Stimulated activated CD4-positive, alpha-beta T cell treated with anti-CD3 and anti-CD28 coated beads, Interleukin-4, amount 100 ng/mL, for 4 hours (primary cell): ENCODE measurements around the gene PPTC7.
A peak's percentile ranks its signal among the peaks of the same experiment; 100 is the strongest.
"Not testable (repeated sequence)": the region's sequence is repeated elsewhere in the genome, so short reads cannot be mapped to it uniquely, and the experiment has no call there.

Experiments
- DNase-seq, 2 experiments: peaks; one replicate each; pipeline ENCODE4 v3.0.0-alpha.2; 2020

PPTC7 gene

DNA sequence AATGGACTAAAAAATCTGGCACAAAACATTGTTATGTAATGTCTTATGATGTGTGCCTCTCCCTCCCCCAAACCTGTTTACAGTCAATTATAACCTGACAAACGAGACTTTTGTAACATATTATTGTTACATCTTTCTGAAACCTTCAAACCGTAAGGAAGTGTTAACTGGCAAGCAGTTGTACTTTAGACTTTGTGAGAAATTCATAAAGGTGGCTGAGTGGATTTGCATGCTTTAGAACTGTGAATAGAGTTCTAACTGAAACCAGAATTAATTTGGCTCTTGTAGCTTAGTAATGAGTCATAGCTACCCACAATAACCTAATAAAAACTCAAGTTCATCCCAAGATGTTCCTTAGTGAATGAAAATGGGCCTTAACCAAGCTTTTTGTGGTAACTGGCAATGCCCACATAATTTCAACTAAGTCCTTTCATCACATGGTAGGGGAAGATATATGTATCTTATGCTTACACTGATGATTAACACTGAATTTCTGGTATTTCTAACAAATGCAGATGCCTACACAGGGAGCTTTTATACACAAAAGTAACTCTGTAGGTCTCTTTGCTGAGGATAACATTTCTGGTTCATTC, 51.3 kb downstream of the PPTC7 start:
- DNase-seq: no peak

DNA sequence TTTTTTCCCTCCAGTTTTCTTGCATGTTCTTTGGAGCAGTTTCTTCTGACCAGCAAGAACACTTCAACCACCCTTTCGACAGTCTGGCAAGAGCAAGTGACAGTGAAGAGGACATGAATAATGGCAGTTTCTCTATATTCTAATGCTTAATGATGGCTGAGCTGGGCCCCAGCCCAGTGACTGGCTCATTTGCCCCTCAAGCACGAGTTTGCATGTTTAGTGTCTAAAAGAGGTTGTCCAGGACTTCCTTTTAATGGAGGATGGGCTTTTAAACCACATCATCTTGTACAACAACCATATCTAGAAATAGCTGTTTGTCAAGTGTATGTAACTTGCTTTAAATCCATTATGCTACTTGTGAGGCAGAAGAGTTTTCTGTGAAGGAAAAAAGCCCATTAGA, 52.6 kb downstream of the PPTC7 start:
- DNase-seq: no peak

DNA sequence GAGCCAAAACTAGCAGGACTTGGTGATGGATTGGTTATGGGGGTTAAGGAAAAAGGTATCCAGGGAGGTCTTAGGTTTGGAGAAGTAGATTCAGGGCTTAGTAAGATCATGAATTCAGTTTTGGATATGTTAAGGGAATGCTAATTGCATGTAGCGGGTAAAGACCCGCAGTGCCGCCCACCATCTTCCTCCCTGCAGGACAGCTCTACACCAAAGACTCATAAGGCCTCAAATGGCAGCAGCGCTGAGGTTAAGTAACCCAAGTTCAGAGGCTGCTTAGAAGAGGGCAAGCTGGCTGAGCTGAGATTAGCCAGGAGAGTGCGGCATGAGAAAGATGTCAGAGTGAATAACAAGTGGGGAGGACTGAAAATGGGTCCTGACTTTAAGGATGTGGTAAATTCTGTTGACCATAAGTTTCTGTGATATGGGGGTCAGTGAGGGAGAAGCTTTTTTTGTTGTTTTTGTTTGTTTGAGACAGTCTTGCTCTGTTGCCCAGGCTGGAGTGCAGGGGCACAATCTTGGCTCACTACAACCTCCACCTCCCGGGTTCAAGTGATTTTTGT, 54.8 kb downstream of the PPTC7 start:
- no peak for DNase-seq

DNA sequence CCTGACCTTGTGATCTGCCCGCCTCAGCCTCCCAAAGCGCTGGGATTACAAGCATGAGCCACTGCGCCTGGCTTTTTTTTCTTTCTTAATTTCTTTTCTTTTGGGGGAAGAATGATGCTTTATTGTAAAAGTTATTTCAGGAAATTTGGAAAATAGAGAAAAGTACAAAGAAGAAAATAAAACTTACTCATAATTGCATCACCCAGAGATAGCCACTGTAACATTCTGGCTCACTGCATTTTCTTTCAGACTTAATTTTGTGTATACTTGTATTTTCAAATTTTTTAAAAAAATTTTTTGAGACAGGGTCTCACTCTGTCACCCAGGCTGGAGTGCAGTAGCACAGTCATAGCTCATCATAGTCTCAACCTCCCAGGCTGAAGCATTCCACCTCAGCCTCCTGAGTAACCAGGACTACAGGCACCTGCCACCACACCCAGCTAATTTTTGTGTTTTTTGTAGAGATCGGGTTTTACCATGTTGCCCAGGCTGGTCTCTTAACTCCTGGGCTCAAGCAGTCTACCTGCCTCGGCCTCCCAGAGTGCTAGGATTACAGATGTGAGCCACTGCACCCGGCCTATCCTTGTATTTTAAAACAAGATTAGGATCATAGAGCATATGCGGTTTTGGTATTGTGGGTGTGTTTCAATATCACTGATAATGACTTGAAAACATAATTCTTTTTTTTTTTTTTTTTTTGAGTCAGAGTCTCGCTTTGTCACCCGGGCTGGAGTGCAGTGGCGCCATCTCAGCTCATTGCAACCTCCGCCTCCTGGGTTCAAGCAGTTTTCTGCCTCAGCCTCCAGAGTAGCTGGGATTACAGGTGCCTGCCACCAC, 62.0 kb downstream of the PPTC7 start:
- not testable (repeated sequence) for DNase-seq

DNA sequence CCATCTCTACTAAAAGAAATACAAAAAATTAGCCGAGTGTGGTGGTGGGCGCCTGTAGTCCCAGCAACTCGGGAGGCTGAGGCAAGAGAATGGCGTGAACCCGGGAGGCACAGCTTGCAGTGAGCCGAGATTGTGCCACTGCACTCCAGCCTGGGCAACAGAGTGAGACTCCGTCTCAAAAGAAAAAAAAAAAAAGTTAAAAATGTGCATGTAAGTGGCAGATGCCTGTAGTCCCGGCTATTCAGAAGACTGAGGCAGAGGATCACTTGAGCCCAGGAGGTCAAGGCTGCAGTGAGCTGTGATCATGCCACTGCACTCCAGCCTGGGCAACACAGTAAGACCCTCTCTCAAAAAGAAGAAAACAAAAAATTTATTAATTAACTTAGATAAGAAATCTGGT, 65.1 kb downstream of the PPTC7 start:
- not testable (repeated sequence) for DNase-seq

DNA sequence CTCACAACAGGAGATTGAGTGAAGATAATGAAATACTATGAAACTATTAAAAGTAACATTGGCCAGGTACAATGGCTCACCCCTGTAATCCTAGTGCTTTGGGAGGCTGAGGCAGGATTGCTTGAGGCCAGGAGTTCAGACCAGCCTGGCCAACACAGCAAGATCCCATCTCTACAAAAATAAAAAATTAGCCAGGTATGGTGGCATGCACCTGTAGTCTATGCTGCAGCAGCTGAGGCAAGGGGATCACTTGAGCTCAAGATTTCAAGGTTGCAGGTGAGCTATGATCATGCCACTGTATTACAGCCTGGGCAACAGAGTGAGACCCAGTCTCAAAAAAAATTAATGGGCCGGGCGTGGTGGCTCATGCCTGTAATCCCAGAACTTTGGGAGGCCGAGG, 66.1 kb downstream of the PPTC7 start:
- no peak for DNase-seq

DNA sequence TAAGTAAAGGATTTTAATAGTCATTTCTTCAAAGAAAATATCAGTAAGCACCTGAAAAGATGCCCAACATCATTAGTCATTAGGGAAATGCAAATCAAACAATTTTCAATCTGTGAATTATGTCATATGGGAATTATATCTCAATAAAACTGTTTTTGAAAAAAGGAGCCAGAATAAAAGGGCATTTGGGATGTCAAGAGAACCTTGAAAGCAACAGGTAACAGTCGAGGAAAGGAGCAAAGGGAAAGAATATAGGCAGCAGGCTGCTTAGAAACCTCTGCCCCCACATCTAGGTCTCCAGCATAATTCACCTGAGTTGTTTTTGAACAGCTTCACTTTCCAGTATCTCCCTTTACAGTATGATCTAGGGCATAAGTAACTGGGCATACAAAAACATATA, 68.8 kb downstream of the PPTC7 start:
- DNase-seq: no peak

DNA sequence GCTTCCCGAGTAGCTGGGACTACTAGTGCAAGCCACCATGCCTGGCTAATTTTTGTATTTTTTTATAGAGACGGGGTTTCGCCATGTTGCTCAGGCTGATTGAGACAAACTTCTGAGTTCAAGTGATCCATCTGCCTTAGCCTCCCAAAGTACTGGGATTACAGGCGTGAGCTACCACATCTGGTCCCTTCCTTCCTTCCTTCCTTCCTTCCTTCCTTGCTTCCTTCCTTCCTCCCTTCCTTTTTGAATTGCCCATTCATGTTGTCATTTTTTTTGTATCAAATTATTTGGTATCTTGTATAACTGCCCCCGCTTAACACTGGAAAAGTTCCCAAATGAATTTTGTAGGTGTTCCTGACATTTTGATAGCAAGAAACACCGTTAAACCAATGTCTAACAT, 69.3 kb downstream of the PPTC7 start:
- DNase-seq: no peak

DNA sequence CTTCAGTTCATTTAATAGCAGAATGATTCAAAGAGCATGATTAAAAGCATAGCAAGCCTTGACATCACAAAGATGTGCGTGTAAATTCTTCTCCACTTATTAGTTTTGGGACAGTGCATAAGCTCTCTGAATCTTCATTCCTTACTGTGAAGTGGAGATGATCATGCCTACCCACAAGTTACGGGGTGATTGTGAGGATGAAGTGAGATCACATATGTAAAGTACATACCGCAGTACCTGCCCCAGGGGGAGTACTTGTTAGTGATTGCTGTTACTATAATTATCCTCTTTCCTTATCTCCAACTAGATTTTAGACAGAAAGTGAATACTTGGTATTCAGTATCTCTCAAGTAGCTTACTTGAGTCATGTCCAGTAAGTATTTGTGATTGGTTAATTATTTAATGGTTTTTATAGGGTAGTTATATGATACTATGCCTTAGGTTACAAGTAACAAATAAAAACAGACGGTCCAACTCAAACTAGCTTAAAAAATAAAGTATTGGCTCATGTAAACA, 75.0 kb downstream of the PPTC7 start:
- no peak for DNase-seq

DNA sequence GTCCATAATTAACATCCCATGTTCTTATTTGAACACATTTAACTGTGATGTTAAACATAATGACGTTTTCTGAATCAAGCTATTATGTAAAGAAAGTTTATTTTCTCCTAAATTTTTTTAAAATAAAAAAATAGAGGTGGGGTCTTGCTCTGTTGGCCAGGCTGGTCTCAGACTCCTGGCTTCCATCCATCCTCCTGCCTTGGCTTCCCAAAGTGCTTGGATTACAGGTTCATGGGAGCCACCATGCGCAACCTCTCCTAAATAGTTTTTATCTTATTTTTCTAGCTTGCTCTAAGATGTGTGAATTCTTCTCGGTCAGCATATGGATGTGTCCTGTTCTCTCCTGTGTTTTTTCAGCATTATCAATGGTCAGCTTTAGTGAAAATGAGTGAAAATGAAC, 77.8 kb downstream of the PPTC7 start:
- DNase-seq: no peak

DNA sequence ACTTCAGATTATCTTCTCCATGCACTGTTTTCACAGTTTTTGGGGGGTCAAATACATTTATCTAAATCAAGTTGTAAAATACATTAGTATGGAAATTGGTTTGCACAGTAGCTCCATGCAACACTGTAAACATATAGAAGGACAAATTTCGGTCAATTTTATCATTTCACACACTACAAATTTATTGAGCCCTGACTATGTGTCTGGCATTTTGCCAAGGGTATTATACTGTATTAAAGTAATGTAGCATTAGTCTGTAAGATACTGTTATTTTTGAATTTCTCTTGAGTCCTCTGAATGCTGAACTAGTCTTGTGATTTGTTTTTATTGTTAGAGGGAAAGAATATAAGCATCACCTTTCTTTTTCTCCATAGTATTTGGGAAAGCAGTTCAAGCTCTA, 79.7 kb downstream of the PPTC7 start:
- DNase-seq: no peak

DNA sequence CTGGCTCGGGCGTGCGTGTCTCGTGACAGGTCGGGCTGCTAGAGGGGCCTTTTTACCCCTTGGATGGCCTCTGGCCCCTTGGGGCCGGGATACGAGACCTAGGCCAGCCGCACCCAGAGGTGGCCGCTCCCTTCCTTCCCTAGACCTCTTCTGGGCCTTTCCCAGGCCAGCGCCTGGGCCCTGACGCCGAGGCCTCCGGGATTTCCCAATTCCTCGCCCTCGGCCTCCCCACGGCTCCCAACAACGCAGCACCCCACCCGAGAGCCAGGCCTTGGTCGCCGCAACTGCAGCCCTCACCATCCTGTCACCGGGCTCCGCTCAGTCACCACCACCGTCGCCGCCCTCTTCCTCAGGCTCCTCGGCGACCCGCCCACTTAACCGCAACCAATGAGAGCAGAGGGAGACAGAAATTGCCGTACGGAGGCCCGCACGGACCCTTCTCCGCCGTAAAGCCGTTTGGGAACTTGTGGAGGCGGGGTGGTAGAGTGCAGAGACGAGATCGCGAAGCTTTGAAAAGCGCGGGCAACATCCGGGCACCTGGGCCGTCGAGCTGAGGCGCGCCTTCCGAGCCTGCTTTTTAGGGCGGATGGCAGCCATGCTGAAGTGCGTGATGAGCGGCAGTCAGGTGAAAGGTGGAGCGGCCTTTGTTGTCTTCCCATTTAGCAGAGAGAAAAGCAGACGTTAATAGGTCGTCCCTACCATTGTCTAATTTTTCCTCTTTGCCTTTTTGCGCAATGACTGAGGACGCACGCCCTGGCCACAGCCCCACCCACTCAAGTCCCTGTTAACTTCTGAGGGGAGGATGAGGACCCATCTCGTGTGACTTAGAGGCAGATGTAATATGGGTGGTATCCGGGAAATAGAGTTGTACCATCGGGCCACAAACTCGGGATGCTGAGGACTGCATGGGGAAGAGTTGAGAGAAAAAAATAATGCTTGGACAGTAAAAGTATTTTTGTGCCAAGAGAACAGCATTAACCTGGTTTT, 81.1 kb downstream of the PPTC7 start, which contains the start of the genes RAD9B and VPS29:
Gene RAD9B (plus strand): TSS at position 580 of the 987 bp plus-strand sequence. CDS start 7 bp downstream, at position 587.
Gene VPS29 (minus strand): TSS at position 360 of the 987 bp plus-strand sequence. CDS start 60 bp downstream, at position 300.
- peak; percentile 94 to 99 for DNase-seq

DNA sequence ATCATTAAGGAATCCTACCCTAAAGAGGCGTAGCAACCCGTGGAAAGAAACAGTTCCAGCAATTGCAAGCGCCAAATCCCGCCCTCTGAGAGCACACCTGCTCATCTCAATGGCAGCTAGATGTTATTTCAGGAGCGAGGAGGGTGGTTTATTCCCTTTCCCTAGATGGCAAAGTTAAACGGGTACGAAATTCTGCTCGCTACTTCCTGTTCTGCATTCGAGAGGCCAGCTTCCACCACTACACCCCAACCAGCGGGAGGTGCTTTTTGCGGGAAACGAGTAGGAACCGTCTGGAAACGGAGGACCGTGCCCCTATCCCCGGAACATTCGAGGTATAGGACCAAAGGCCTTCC, 81.7 kb downstream of the PPTC7 start:
- peak in 1 of 2 experiments; percentile 11 for DNase-seq

DNA sequence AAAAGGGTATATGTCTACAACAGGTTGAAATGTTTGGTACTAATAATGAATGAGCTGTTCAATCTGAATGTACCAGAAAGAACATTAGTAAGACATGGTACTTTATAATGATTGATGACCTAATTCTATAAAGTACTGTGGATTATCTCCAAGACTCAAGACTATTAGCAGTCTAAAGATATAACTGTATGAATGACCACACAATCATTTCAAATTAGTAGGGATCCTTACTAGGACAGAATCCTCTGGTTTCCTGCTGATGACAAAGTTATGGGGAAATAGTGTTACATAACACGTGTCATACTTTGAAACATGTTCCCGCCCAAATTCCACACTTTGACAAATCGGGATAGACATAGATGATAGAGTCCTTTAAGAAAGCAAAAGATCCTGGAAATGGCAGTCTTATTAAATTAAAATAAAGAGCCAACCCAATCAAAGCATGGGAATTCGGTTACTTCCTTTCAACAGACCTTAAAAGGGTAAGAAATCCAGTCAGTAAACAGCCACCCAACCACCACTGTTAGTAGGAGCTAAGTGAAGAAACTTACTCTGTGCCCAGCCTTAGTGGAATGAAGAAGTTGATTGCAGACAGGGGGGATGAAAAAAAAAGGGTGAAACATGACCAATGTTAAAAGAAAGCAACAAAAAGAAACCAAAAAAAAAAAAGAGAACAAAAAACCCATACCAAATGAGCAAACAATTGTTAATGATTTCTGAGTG, 84.0 kb downstream of the PPTC7 start:
- DNase-seq: no peak
